GM11168 (cell line): Measurements from ENCODE around the gene HEXD.
"Not testable (repeated sequence)": the region's sequence is repeated elsewhere in the genome, so short reads cannot be mapped to it uniquely, and the experiment has no call there.

Source experiments
- in situ Hi-C: fragments of 300-500 bp; cut with MboI; formaldehyde crosslinking; loops from one replicate; pipeline ENCODE4 v1.12.0; 2022; ENCODE audit warnings: low sequenced_read_pairs; ENCODE audit not compliant: unreplicated experiment

The HEXD gene

GRCh38 chr17:82382220-82382932, 35.8 kb upstream of the HEXD start:
- in situ Hi-C loops, result not testable (repeated sequence)

GRCh38 chr17:82382933-82383255, 35.3 kb upstream of the HEXD start:
- in situ Hi-C loops, result no loop called here

GRCh38 chr17:82383411-82383810, 34.7 kb upstream of the HEXD start:
- in situ Hi-C loops, result no loop called here

GRCh38 chr17:82384051-82384729, 34.0 kb upstream of the HEXD start:
- in situ Hi-C loops, result no loop called here

- in situ Hi-C loops, result no loop called here
Observed at GRCh38 chr17:82384730-82385481, 33.2 kb upstream of the HEXD start.

GRCh38 chr17:82385559-82386254, 32.4 kb upstream of the HEXD start:
- in situ Hi-C loops, result no loop called here

- in situ Hi-C loops, result no loop called here
Observed at GRCh38 chr17:82386255-82386831, 31.8 kb upstream of the HEXD start.

GRCh38 chr17:82386881-82387704, 31.1 kb upstream of the HEXD start:
- in situ Hi-C loops, result no loop called here

GRCh38 chr17:82387705-82388106, 30.4 kb upstream of the HEXD start:
- in situ Hi-C loops, result no loop called here

- in situ Hi-C loops, result no loop called here
Observed at GRCh38 chr17:82388223-82388921, 29.8 kb upstream of the HEXD start.

GRCh38 chr17:82388922-82389283, 29.2 kb upstream of the HEXD start:
- in situ Hi-C loops, result no loop called here

- in situ Hi-C loops, result no loop called here
Observed at GRCh38 chr17:82389379-82389778, 28.8 kb upstream of the HEXD start.

- in situ Hi-C loops, result no loop called here
Observed at GRCh38 chr17:82390015-82390859, 27.9 kb upstream of the HEXD start.

GRCh38 chr17:82390860-82391435, 27.2 kb upstream of the HEXD start:
- in situ Hi-C loops, result no loop called here

GRCh38 chr17:82391496-82392066, 26.6 kb upstream of the HEXD start:
- in situ Hi-C loops, result no loop called here

- in situ Hi-C loops, result no loop called here
Observed at GRCh38 chr17:82392209-82392920, 25.8 kb upstream of the HEXD start.

- in situ Hi-C loops, result no loop called here
Observed at GRCh38 chr17:82392941-82393340, 25.2 kb upstream of the HEXD start.
